Raji (cell line): ENCODE measurements around the gene GNA14.

ENCODE experiments used
- POLR2A ChIP-seq: IDR thresholded peaks from 2 replicates; pipeline ENCODE4 v1.6.1; 2011; ENCODE audit warnings: low read depth, low read length, control low read depth; ENCODE audit not compliant: insufficient read depth

Gene GNA14

DNA sequence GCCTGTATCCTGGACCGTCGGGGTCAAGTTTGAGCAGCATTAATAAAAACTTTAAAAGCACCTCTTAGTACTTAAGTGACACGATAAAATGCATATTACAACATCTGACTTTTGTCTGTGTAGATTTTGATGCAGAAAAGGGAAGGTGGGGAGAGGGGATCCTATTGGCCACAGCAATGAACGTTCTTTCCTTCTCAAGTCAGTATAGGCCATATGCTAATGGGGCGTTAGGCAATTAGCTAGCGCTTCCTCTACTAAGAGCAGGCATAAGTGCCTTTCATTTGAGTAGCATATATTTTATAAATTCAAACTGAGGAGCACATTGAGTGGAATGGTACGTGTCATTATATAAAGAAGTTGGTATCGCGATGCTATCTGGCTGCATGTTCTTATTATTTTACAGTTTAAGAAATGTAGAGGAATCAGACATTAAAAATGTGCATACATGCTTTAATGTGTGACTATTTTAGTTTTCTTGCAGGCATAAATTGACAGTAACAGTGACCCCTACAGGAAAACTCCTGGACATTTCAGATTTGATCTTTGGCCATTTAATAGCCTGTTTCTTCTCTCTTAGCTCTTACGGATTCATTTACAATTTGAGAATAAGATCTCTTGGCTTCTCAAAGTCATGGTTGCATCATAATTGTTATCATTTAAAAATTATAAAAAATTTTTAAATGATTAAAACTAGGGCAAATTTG, 1.1 kb upstream of the GNA14 start:
- no peak for TF ChIP-seq POLR2A

DNA sequence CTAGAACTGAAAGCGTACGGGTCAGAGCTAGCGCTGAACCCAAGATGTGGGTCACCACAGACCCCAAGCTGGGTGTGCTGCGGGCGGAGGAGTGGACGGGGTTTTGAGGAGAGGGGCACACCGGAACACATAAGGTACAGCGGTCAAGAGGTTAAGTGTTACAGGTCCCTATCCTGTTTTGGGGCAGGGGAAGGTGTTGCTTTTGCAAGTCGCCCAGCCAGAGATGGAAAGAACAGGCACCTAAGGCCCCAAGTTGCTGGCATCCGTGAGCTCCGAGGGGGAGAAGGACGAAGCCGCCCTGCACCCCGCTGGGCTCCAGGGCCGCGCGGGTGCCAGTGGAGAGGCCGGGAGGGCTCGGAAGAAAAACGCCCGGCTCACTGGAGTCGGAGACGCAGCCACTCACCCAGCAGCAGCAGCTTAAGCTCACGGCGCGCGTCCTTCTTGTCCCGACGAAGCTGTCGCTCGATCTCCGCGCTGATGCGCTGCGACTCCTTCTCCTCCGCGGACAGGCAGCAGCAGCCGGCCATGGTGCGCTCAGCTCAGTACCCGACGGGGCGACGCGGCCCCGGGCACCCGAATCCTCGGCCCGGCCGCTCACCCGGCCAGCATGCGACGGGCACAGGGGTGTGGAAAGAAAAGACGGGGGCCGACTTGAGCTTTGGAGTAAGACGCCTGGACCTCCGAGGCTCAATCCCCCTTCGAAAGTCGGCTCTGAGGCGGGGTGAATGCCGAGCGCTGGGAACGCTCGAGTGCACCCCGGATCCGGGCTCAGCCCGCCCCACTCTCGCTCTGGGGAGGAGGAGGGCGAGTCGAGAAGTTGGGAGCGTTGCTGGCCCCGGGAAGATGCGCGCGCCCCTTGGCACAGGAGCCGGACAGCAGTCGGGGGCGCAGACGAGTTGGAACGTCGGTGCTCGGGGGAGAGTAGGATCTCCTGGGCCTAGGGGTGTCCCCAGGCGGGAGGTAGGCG, 572 bp downstream of the GNA14 start:
- no peak for TF ChIP-seq POLR2A

- no peak for TF ChIP-seq POLR2A
These were observed 4.3 kb downstream of the GNA14 start for GRCh38 chr9:77643871-77644270.

DNA sequence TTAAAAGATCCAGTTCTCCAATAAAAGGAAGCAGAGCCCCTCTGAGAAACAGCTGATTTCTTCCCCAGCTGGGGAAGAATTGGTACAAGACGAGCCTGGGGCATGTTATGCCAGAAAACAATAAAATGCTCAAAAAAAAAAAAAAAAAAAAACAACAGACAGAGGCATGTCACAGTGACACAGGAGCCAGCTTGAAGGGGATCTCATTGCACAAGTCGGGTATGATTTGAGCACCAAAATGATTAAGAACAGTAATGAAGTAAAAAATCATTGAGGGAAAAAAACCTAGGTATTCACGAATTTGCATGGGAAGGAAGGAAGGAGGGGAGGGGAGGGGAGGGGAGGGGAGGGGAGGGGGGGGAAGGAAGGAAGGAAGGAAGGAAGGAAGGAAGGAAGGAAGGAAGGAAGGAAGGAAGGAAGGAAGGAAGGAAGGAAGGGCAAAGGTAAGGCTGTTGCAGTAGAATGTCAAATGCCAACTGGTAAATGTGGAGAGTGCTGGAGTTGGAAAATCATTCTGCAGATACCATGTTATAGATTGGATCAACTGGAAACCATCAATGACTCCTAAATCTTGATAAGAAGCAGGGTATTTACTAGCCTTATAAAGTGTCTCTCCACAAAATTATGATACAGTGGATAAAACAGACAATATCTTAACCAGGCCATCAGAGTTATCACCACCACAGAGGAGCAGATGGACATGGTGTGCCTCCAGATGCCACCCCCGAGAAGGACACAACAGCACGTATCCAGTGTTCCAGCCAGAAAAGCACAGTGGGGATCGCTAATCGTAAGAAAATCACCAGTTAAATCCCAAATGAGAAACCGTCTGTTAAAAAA, 7.2 kb downstream of the GNA14 start:
- no peak for TF ChIP-seq POLR2A

- TF ChIP-seq POLR2A = no peak
These were observed 15.5 kb downstream of the GNA14 start for GRCh38 chr9:77632652-77633051.

DNA sequence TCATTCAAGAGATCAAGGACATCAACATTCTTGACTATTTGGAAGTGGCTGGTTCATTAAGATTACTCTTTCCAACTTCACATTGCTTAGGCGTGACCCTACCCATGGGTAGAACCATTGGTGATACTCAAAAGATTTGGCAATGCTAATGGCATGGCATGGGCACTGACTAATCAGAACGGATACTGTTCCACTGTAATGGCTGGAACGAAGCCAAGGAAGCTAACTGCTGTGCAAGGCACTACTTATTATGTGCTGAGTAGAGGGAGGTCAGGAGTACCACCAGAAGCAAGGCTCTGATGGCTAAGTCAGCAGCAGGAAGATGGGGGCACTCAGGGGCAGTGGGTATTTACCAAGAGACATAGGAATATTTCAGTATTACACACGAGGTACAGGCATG, 31.9 kb downstream of the GNA14 start:
- TF ChIP-seq POLR2A = no peak

DNA sequence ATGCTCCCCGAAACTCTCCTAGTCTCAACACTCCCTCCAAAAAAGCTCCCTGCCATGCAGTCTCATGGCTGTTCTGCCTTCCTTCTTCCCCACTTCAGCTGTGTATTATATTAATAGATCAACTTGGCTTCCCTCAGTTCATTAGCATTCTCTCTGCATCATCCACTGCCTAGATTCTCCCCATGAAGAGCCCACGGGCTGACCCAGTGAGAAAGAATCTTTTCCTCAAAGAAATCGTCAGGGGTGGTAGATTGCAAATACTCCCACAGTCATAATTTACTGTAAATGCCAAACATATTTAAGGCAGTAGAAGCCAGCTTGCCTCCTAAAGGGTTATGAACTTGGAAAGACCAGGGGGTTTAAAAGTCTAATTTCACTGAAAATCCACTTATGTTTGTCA, 33.5 kb downstream of the GNA14 start:
- TF ChIP-seq POLR2A = no peak

DNA sequence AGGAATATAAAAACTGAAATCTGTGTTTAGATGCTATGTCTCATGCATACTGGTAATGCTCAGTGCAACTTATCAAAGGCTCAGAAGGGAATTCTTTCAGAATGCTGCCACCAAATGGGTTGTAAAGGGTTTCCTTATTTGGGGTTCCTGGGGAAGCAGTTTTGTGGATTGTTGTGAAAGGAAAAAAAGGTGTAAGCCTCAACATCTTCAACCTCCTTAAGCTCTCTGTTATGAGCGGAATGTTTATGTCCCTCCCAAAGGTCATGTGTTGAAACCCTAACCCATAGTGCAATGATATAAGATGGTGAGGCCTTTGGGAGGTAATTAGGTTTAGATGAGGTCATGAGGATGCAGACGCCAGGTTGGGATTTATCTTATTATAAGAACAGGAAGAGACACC, 41.6 kb downstream of the GNA14 start:
- TF ChIP-seq POLR2A = no peak

DNA sequence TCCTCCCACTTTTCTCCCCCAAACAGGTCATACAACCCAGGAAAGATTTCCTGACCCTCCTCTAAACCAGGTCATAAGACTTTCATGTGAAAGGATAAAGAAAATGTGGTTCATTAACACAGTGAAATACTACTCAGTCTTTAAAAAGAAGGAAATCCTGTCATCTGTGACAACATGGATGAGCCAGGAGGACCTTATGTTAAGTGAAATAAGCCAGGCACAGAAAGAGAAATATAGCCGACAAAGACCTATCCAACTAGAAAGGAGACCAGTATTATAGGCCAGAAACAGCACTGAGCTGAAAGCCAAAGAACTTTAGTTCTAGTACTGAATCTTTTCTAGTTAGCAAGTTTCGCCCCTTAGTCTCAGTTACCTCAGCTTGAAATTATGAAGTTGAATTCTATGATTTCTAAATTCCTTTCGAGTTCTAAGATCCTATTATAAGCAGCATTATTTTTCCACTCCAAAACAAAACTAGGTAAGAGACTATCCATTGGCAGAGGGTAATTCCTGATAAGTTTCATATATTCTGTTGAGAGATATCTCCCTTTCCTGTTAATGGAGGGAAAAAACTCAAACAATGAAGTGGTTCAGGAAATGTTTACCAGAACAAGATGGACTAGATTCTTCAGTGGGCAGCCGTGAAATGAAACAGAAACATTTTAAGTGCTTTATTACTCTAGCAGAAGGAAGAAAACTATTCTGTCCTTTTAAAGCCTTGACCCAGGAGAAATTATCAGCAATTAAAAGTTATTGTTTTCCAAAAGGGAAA, 42.5 kb downstream of the GNA14 start:
- TF ChIP-seq POLR2A = no peak

- TF ChIP-seq POLR2A = no peak
These were observed 43.8 kb downstream of the GNA14 start for GRCh38 chr9:77604316-77604715.

DNA sequence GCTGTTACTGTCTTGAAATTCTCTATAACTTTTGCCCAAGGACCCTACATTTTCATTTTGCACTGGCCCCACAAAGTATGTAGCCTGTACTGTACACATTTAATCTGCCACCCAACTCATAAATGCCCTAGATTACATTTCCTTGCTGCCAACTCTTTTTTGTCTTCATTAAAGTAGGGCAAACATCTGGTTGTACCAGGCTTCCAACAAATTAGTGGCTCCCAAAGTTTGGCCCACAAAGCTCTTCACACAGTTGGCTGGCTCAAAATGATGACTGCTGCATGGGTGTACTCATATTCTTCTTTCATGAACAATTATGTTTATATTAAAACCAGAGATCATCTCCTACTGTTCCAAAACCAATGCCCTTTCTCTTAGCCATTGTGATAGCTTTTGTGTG, 45.3 kb downstream of the GNA14 start:
- no peak for TF ChIP-seq POLR2A

DNA sequence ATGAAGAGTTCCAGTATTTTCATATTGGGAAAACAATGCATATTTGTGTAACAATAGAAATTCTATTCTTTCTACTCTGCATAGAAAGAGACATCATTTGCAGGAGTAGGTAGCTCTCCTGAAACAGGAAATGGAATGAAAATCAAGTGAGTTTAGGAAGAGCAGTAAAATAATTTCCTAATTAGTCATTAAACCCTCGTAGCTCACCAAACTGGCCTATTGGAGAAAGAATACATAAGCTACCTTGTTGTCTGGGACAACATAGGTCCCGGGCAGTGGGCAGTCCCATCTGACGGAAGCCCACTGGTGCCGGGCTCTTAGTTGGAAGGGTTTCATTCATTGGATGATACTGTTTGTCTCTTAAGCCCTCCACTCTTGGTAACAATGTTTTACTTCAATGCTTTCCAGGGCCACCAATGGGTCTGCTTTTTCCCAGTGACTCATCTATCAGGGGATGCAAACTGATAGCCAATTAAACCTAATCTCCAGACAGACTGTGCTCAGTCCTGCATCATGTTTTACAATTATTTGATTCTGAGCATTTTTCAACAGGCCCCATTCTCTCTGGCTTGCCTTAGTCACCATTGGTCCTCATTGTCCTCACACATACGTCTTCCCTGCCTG, 46.5 kb downstream of the GNA14 start:
- TF ChIP-seq POLR2A = no peak

GRCh38 chr9:77600810-77601209, 47.3 kb downstream of the GNA14 start:
- TF ChIP-seq POLR2A = no peak

DNA sequence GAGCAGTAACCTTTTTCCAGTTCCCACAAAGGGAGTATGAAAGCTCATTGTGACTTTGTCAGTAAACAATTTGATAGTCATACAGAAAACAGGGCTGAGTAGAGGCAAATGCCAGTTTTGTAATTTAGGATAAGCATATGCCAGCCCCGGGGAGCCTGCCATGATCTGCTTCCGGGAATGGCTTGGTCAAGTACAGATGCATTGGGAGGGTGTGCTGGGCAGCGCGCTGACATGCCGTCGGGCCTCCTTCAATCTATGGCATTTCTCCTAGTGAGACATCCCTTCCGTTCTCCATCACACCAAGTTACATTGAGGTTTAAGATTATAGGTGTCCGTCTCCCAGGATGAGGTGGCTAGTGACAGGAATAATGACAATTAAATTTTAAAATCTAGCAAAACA, 48.6 kb downstream of the GNA14 start:
- TF ChIP-seq POLR2A = no peak
